ENCODE results near the gene CBFA2T2.
"Not testable (repeated sequence)": the region's sequence is repeated elsewhere in the genome, so short reads cannot be mapped to it uniquely, and the experiment has no call there.

CBFA2T2 gene

DNA sequence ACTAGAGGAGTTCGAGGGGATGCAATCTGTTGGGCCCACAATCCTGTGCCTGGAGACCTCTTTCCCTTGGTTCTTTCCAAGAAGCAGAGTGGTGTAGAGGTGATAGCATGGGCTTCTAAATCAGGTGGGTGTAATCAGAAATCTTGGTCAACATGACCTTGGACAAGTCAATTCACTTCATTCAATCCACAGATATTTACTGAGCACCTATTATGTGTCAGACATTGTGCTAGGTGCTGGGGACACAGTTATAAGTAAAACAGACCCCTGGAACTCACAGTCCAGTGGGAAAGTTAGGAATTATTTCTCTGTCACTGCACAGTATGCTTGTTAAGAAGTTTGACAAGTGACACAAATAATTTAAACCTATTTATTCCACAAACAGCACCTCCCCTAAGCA lies 199.6 kb downstream of the CBFA2T2 start:
- no peak for DNase-seq (ENCODE audit: low read depth)
- H3K4me3 ChIP-seq (ENCODE audit: low read length) = no peak overlapping the region
- TF ChIP-seq, protein P1, sequence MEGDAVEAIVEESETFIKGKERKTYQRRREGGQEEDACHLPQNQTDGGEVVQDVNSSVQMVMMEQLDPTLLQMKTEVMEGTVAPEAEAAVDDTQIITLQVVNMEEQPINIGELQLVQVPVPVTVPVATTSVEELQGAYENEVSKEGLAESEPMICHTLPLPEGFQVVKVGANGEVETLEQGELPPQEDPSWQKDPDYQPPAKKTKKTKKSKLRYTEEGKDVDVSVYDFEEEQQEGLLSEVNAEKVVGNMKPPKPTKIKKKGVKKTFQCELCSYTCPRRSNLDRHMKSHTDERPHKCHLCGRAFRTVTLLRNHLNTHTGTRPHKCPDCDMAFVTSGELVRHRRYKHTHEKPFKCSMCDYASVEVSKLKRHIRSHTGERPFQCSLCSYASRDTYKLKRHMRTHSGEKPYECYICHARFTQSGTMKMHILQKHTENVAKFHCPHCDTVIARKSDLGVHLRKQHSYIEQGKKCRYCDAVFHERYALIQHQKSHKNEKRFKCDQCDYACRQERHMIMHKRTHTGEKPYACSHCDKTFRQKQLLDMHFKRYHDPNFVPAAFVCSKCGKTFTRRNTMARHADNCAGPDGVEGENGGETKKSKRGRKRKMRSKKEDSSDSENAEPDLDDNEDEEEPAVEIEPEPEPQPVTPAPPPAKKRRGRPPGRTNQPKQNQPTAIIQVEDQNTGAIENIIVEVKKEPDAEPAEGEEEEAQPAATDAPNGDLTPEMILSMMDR (conservative IDR thresholded peaks at IDR 0.05; ENCODE audit: low read depth, low read length) = no peak

DNA sequence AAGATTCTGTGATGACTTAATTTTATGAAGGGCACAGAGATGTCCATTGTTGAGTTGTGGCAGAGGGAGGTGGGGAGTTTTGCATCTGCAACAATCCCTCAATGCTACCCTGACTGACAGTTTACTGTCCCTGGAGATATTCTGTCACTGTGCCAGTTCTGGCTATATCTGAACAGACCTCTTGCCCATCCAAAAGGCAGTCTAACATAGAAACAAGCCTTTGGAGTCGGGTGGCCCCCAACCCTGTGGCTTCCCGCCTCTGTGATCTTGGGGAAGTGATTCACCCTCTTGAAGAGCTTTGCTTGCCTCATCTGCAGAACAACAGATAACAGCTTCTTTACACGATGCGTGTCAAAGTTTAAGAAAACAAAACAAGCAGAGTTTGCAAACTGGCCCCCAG lies 200.1 kb downstream of the CBFA2T2 start:
- no peak overlapping the region for H3K4me3 ChIP-seq (ENCODE audit: low read length)
- TF ChIP-seq, protein P1 (conservative IDR thresholded peaks at IDR 0.05; ENCODE audit: low read depth, low read length) = no peak
- DNase-seq (ENCODE audit: low read depth) = no peak

DNA sequence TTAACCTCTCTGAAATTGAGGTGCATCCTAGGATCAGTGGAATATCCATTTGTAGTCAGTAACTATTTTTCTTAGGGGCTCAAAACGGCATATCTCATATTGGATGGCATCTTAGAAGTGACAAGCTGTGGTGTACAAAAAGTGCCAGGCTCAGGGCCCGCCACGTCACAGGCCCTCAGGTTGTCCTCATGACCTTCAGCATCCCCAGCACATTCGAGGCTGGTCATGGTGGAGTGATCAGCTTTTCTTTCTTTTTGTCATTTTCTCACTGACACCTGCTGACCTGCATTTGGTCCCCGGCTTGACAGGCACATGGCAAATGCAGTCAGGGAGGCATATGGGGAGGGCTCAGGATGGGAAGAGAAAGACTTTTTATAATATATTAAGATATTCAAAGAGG lies 203.4 kb downstream of the CBFA2T2 start:
- TF ChIP-seq, protein P1 (conservative IDR thresholded peaks at IDR 0.05; ENCODE audit: low read depth, low read length) = no peak
- DNase-seq (ENCODE audit: low read depth) = no peak
- no peak overlapping the region for H3K4me3 ChIP-seq (ENCODE audit: low read length)

DNA sequence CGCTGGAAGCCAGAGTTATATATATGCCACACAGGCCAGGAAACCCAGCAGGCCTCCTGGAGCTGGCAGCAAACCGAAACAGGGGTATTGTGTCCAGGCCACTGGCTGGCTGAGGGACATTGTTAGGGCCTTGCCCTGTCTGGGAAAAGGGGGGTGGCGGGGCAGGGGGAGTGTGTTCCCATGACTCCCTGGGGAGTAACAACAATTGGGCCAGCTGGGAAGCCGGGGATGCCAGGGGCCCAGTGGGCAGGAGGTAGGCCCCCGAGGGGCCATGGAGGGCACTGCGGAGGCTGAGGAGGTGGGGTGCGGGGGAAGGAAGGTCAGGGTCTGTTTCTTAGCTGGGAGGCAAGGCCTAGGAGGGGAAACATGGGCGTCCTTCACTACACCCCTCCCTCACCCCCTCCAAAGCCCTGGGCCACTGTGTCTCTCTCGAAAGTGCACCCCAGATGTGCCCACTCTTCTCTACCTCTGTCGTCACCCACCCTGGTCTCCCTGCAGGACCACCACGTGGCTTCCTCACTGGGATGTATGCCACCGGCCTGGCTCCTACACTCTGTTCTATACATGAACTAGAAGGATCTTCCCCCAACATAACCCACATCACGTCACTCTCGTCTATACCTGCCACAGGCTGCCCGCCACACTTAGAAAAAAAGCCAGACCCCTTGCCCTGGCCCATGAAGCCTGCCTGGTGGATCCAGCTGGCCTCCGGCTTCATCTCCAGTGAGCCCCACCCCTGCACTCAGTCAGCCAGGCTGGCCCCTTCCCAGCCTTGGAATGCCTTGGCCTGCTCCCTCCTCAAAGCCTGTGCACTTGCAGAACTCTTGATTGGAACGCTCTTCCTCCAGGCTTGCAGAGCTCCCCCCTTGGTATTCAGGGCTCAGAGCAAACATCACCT lies 204.1 kb downstream of the CBFA2T2 start:
- TF ChIP-seq, protein P1 (conservative IDR thresholded peaks at IDR 0.05; ENCODE audit: low read depth, low read length) = no peak
- DNase-seq (ENCODE audit: low read depth) = no peak
- no peak overlapping the region for H3K4me3 ChIP-seq (ENCODE audit: low read length)

DNA sequence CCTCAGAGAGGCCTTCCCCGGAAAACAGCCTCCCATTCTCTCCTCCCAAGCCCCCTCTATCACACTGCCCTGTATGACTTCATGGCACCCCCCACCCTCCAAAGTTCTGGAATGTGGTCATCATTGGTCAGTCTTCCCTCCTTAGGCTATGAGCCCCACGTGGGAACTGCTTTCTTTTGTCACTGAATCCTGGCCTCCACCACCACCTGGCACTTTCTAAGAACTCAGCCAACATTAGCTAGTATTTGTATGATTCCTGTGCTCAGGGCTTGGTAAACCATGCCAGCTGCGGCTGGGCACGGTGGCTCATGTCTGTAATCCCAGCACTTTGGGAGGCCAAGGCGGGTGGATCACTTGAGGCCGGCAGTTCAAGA lies 204.7 kb downstream of the CBFA2T2 start:
- DNase-seq (ENCODE audit: low read depth) = no peak
- H3K4me3 ChIP-seq (ENCODE audit: low read length) = no peak overlapping the region

DNA sequence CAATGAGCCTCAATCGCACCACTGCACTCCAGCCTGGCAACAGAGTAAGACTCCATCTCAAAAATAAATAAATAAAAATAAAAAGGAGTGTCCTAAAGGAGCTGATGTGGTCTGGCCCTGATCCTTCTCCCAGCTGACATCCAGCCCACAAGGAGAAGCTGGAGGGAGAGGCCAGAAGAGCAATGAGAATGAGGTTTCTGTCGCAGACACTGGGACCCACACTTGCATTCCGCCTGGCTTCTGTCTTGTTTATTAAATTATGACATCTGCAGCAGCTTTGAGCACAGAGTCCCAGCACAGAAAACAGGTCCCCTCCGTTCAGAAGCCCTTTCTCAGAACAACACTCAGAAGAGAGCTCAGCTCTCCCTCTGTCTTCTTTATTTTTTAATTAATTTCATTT lies 206.6 kb downstream of the CBFA2T2 start:
- TF ChIP-seq, protein P1 (conservative IDR thresholded peaks at IDR 0.05; ENCODE audit: low read depth, low read length) = no peak
- H3K4me3 ChIP-seq (ENCODE audit: low read length) = no peak overlapping the region
- no peak for DNase-seq (ENCODE audit: low read depth)

More for the DNA sequence above, 204.7 kb downstream of the CBFA2T2 start:
- TF ChIP-seq, protein P1 (conservative IDR thresholded peaks at IDR 0.05; ENCODE audit: low read depth, low read length) = no peak

DNA sequence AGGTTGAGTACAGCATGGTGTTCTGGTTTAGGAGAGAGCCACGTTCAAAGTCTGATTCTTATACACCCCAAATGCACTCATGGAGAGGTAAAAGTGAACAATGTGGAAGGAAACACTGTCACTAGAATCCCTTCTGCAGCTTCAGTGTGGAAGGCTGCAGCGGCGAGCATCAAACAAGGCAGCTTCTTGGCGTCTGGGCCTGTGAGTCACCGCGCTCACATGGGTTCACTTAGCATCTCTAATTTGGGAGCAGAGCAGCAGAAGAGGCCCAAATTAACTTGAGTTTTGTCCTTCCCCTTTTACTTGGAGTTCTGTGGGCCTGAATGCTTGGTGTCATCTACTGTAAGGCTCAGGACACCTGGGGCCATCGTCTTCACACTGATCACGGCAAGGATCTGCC lies 207.2 kb downstream of the CBFA2T2 start:
- TF ChIP-seq, protein P1 (conservative IDR thresholded peaks at IDR 0.05; ENCODE audit: low read depth, low read length) = no peak
- DNase-seq (ENCODE audit: low read depth) = no peak
- H3K4me3 ChIP-seq (ENCODE audit: low read length) = no peak overlapping the region

DNA sequence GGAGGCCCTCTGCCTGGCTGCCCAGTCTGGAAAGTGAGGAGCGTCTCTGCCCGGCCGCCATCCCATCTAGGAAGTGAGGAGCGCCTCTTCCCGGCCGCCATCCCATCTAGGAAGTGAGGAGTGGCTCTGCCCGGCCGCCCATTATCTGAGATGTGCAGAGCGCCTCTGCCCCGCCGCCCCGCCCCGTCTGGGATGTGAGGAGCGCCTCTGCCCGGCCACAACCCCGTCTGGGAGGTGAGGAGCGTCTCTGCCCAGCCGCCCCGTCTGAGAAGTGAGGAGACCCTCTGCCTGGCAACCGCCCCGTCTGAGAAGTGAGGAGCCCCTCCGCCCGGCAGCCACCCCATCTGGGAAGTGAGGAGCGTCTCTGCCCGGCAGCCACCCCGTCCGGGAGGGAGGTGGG lies 209.1 kb downstream of the CBFA2T2 start:
- DNase-seq (ENCODE audit: low read depth); H3K4me3 ChIP-seq (ENCODE audit: low read length): not testable (repeated sequence)

Measured in retinal pigment epithelial cell (primary cell).